NCI-H526 (cell line): ENCODE data around the gene PACRGL.
A peak's percentile ranks its signal among the peaks of the same experiment; 100 is the strongest.

Experiments
- DNase-seq, 2 experiments: peaks; one replicate each; lab custom pipeline; 2025; lab: John Stamatoyannopoulos, UW

PACRGL gene

GRCh38 chr4:20700007-20700761, at the start of gene PACRGL:
TSS of gene PACRGL (plus strand) at chr4:20700458. CDS start at chr4:20704482, 4,024 bp downstream.
- DNase-seq: peak; percentile 90 to 98

GRCh38 chr4:20652226-20652885, 47.9 kb upstream of the PACRGL start:
- DNase-seq: peak; percentile 20 to 32

- DNase-seq: no peak
These were observed 41.8 kb upstream of the PACRGL start for GRCh38 chr4:20658456-20658855.

- DNase-seq: no peak
These were observed 37.4 kb upstream of the PACRGL start for GRCh38 chr4:20662851-20663250.

- DNase-seq: no peak
These were observed 34.0 kb upstream of the PACRGL start for GRCh38 chr4:20666012-20666860.

GRCh38 chr4:20672262-20672661, 28.0 kb upstream of the PACRGL start:
- DNase-seq: no peak

- DNase-seq: no peak
These were observed 24.5 kb upstream of the PACRGL start for GRCh38 chr4:20675786-20676185.

GRCh38 chr4:20676501-20677197, 23.6 kb upstream of the PACRGL start:
- no peak for DNase-seq

GRCh38 chr4:20678400-20678799, 21.9 kb upstream of the PACRGL start:
- no peak for DNase-seq

- DNase-seq: no peak
These were observed 20.3 kb upstream of the PACRGL start for GRCh38 chr4:20679951-20680350.

- no peak for DNase-seq
These were observed 19.5 kb upstream of the PACRGL start for GRCh38 chr4:20680736-20681135.

- no peak for DNase-seq
These were observed 19.0 kb upstream of the PACRGL start for GRCh38 chr4:20681271-20681670.

GRCh38 chr4:20682853-20683252, 17.4 kb upstream of the PACRGL start:
- DNase-seq: no peak

- no peak for DNase-seq
These were observed 16.5 kb upstream of the PACRGL start for GRCh38 chr4:20683766-20684165.

- peak; percentile 0 to 19 for DNase-seq
These were observed 15.2 kb upstream of the PACRGL start for GRCh38 chr4:20684852-20685763.

GRCh38 chr4:20687864-20688263, 12.4 kb upstream of the PACRGL start:
- no peak for DNase-seq

GRCh38 chr4:20696815-20697214, 3.4 kb upstream of the PACRGL start:
- DNase-seq: no peak

- no peak for DNase-seq
These were observed 1.9 kb upstream of the PACRGL start for GRCh38 chr4:20698382-20698781.

GRCh38 chr4:20698820-20699219, 1.4 kb upstream of the PACRGL start:
- no peak for DNase-seq

- DNase-seq: no peak
These were observed 11.1 kb downstream of the PACRGL start for GRCh38 chr4:20711335-20711734.

GRCh38 chr4:20723019-20723418, 22.8 kb downstream of the PACRGL start:
- DNase-seq: no peak
